GM18870 (cell line): ENCODE results near the gene OSTF1.

Source experiments
- ATAC-seq: cut with Tn5 transposase; IDR thresholded peaks from one replicate; pipeline ENCODE4 v1.9.1; 2021; ENCODE audit warnings: moderate library complexity; ENCODE audit not compliant: unreplicated experiment

Gene OSTF1

GRCh38 chr9:75117564-75117963, 29.2 kb downstream of the OSTF1 start:
- no peak for ATAC-seq

- no peak for ATAC-seq
These were observed 32.4 kb downstream of the OSTF1 start for GRCh38 chr9:75120686-75121085.

GRCh38 chr9:75121914-75122558, 33.7 kb downstream of the OSTF1 start:
- no peak for ATAC-seq

- ATAC-seq: no peak
These were observed 35.4 kb downstream of the OSTF1 start for GRCh38 chr9:75123696-75124095.

GRCh38 chr9:75128535-75128934, 40.2 kb downstream of the OSTF1 start:
- no peak for ATAC-seq

GRCh38 chr9:75130172-75130571, 41.9 kb downstream of the OSTF1 start:
- ATAC-seq: no peak

- ATAC-seq: no peak
These were observed 42.4 kb downstream of the OSTF1 start for GRCh38 chr9:75130621-75131230.

- ATAC-seq: no peak
These were observed 43.4 kb downstream of the OSTF1 start for GRCh38 chr9:75131700-75132099.

GRCh38 chr9:75132244-75132643, 43.9 kb downstream of the OSTF1 start:
- no peak for ATAC-seq

- ATAC-seq: no peak
These were observed 45.1 kb downstream of the OSTF1 start for GRCh38 chr9:75133396-75133795.

GRCh38 chr9:75134495-75134894, 46.2 kb downstream of the OSTF1 start:
- ATAC-seq: no peak

- ATAC-seq: no peak
These were observed 50.1 kb downstream of the OSTF1 start for GRCh38 chr9:75138260-75139040.

GRCh38 chr9:75139201-75139600, 50.9 kb downstream of the OSTF1 start:
- ATAC-seq: no peak

GRCh38 chr9:75140261-75140660, 51.9 kb downstream of the OSTF1 start:
- no peak for ATAC-seq

- ATAC-seq: no peak
These were observed 53.9 kb downstream of the OSTF1 start for GRCh38 chr9:75142202-75142601.

GRCh38 chr9:75146229-75146628, 57.9 kb downstream of the OSTF1 start:
- ATAC-seq: no peak

- ATAC-seq: no peak
These were observed 59.3 kb downstream of the OSTF1 start for GRCh38 chr9:75147638-75148037.

- no peak for ATAC-seq
These were observed 60.2 kb downstream of the OSTF1 start for GRCh38 chr9:75148561-75148960.

- no peak for ATAC-seq
These were observed 61.5 kb downstream of the OSTF1 start for GRCh38 chr9:75149841-75150241.

GRCh38 chr9:75150512-75150911, 62.2 kb downstream of the OSTF1 start:
- ATAC-seq: no peak

- no peak for ATAC-seq
These were observed 64.1 kb downstream of the OSTF1 start for GRCh38 chr9:75152416-75152815.

GRCh38 chr9:75156858-75157257, 68.5 kb downstream of the OSTF1 start:
- no peak for ATAC-seq
